Sigmoid colon (tissue), 7 donors: ENCODE measurements around the gene ST6GALNAC3. TPM values are rescaled to one million over a fixed set of nuclear protein-coding genes. Genes with fewer than 3 reads are reported as not detected.
"Not testable (repeated sequence)": the region's sequence is repeated elsewhere in the genome, so short reads cannot be mapped to it uniquely, and the experiment has no call there.

Experiments
- DNase-seq: peaks from one replicate; pipeline ENCODE4 v3.0.0-alpha.2; 2019
- H3K27ac ChIP-seq, 4 donors: fragments of 200-600 bp; sonication (generic); one replicate each; pipeline ENCODE4 v1.5.1; 2016 to 2019; ENCODE audit warnings: mild to moderate bottlenecking in 1 of 4
- H3K27me3 ChIP-seq, 3 donors: fragments of 200-600 bp; sonication (generic); one replicate each; pipeline ENCODE4 v1.5.1; 2019; ENCODE audit warnings: mild to moderate bottlenecking in 1 of 3
- H3K36me3 ChIP-seq, 4 donors: fragments of 200-600 bp; sonication (generic); one replicate each; pipeline ENCODE4 v1.5.1; 2016 to 2019
- H3K4me1 ChIP-seq, 4 donors: fragments of 200-600 bp; sonication (generic); one replicate each; pipeline ENCODE4 v1.5.1; 2017 to 2019
- H3K4me3 ChIP-seq, 4 donors: fragments of 200-600 bp; sonication (generic); one replicate each; pipeline ENCODE4 v1.5.1; 2017 to 2019; ENCODE audit warnings: mild to moderate bottlenecking in 2 of 4, moderate library complexity in 1 of 4
- H3K9me3 ChIP-seq, 4 donors: fragments of 200-600 bp in 3 of 4; sonication (generic) in 3 of 4; one replicate each; pipeline versions ENCODE4 v1.5.1 to v1.6.1; 2013 to 2019
- EP300 ChIP-seq, 4 donors: sonication (generic); formaldehyde crosslinking; IDR thresholded peaks; one replicate each; pipeline ENCODE4 v1.6.1; 2017; ENCODE audit warnings: antibody characterized with exemption in 4 of 4
- POLR2A ChIP-seq, 2 donors: fragments of 450-650 bp; IDR thresholded peaks; one replicate each; pipeline ENCODE4 v1.6.1; 2016; ENCODE audit warnings: antibody characterized with exemption in 2 of 2, mild to moderate bottlenecking in 2 of 2, moderate library complexity in 2 of 2
- POLR2AphosphoS5 ChIP-seq, 4 donors: sonication (generic); formaldehyde crosslinking; IDR thresholded peaks; one replicate each; pipeline ENCODE4 v1.6.1; 2017; ENCODE audit warnings: antibody characterized with exemption in 4 of 4
- WGBS, 2 donors: extraction: QIAGEN DNeasy Blood & Tissue Kit; methylation state at CpG; one replicate each; pipeline ENCODE4 v1.1.7; 2013; 5-methylcytosine and 5-hydroxymethylcytosine counted together
- intact Hi-C: fragments of 100-400 bp; cut with DNase I; formaldehyde crosslinking; loops from one replicate; pipeline ENCODE4 v1.15.1; 2023
- polyA plus RNA-seq, 3 donors: library from polyadenylated mRNA; stranded (reverse); fragments of 200-250 nt; gene quantifications; one replicate each; pipeline ENCODE4 v1.2.3, GENCODE V29; 2013
- total RNA-seq, 4 donors: library from RNA; depleted of rRNA; stranded (reverse); fragments of >200 nt; gene quantifications; one replicate each; pipeline ENCODE4 v1.1.0, GENCODE V29; 2016
- TF ChIP-seq, protein P1 (sequence below), 4 experiments: fragments of 450-650 bp in 3 of 4; fragments of 200-600 bp in 1 of 4; IDR thresholded peaks; one replicate each; pipeline ENCODE4 v1.5.1; 2016 to 2019; ENCODE audit warnings: antibody characterized with exemption in 4 of 4, mild to moderate bottlenecking in 3 of 4, moderate library complexity in 2 of 4
- donor health status: healthy with polysubstance abuse.
- donor health status: Bipolar disorder and iron deficiency.
- donor health status: healthy.

The ST6GALNAC3 gene
- total and polyA plus RNA-seq, 7 donors: 1.6 to 7.5 (median 2.5) TPM

DNA sequence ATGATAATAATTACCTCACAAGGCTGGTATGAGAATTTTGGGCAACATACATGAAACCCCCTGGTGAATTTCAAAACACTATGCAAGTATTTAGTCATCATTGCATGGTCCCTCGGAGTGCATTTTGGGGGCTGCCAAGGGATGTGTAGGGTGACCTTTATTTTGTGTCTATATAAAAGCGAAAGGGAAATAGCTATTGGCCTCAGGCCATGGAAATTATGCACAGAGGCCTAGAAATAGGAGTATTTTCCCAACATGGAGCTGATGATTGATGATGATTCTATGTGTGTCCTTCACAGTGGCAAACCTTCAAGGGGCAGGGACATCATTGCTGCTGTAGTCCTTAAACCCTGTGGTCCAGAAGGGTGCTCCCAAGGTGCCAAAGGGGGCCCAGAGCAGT is 265.5 kb downstream of the ST6GALNAC3 start:
- 82 to 94% methylated on average over 2 of the region's 2 CpGs for WGBS, 2 donors
- Histone ChIP-seq H3K9me3 (no peaks in the 10 kb centered on the region), H3K4me3 (no peak overlapping the region), H3K27me3 (no peaks in the 10 kb centered on the region), H3K4me1 (peaks cover 0 to 12% (median 3%) of the 10 kb centered on the region in 4 donors), H3K36me3 (no peaks in the 10 kb centered on the region), H3K27ac (no peak overlapping the region)
- intact Hi-C loops: no loop called here
- no peak for DNase-seq
- TF ChIP-seq, protein P1, sequence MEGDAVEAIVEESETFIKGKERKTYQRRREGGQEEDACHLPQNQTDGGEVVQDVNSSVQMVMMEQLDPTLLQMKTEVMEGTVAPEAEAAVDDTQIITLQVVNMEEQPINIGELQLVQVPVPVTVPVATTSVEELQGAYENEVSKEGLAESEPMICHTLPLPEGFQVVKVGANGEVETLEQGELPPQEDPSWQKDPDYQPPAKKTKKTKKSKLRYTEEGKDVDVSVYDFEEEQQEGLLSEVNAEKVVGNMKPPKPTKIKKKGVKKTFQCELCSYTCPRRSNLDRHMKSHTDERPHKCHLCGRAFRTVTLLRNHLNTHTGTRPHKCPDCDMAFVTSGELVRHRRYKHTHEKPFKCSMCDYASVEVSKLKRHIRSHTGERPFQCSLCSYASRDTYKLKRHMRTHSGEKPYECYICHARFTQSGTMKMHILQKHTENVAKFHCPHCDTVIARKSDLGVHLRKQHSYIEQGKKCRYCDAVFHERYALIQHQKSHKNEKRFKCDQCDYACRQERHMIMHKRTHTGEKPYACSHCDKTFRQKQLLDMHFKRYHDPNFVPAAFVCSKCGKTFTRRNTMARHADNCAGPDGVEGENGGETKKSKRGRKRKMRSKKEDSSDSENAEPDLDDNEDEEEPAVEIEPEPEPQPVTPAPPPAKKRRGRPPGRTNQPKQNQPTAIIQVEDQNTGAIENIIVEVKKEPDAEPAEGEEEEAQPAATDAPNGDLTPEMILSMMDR (IDR thresholded peaks at IDR 0.05): no peak
- no peak for TF ChIP-seq POLR2AphosphoS5 (IDR thresholded peaks at IDR 0.05)

DNA sequence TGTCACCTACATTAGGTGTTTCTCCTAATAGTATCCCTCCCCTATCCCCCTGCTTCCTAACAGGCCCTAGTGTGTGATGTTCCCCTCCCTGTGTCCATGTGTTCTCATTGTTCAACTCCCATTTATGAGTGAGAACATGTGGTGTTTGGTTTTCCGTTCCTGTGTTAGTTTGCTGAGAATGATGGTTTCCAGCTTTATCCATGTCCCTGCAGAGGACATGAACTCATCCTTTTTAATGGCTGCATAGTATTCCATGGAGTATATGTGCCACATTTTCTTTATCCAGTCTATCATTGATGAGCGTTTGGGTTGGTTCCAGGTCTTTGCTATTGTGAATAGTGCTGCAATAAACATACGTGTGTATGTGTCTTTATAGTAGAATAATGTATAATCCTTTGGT is 267.3 kb downstream of the ST6GALNAC3 start:
- 89 to 95% methylated on average over 3 of the region's 3 CpGs for WGBS, 2 donors
- H3K4me1 ChIP-seq, DNase-seq, H3K4me3 ChIP-seq, intact Hi-C loops, H3K9me3 ChIP-seq, H3K27me3 ChIP-seq, H3K36me3 ChIP-seq, H3K27ac ChIP-seq: not testable (repeated sequence)

DNA sequence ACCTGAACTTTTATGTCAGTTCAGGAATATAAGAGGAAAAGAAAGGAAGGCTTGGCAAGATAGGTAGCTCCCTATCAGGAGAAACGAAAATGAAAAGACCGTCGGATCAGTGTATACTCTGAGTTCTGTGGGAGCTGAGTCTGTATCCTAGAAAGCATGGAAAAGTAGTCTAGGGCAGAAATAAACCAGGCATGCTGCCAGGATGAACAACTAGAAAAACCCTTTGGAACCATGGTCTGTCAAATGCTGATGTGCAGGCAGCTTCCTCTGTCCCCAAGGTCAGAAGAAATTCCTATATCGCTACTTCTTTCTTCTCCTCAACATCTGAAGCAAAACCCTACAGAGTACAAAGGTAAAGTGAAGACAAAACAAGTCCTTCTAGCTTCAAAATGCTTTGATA is 268.8 kb downstream of the ST6GALNAC3 start:
- TF ChIP-seq, protein P1 (IDR thresholded peaks at IDR 0.05): no peak
- TF ChIP-seq EP300 (IDR thresholded peaks at IDR 0.05) (no peak), POLR2A (IDR thresholded peaks at IDR 0.05) (no peak), POLR2AphosphoS5 (IDR thresholded peaks at IDR 0.05) (no peak)
- no peaks in the 10 kb centered on the region for H3K36me3 ChIP-seq
- H3K4me3 ChIP-seq: no peak overlapping the region
- no peak for DNase-seq
- H3K27me3 ChIP-seq: no peaks in the 10 kb centered on the region
- H3K27ac ChIP-seq: no peak overlapping the region
- 83 to 84% methylated on average over 4 of the region's 4 CpGs for WGBS, 2 donors
- H3K9me3 ChIP-seq: no peaks in the 10 kb centered on the region
- intact Hi-C loops: no loop called here
- H3K4me1 ChIP-seq: no peaks in the 10 kb centered on the region

DNA sequence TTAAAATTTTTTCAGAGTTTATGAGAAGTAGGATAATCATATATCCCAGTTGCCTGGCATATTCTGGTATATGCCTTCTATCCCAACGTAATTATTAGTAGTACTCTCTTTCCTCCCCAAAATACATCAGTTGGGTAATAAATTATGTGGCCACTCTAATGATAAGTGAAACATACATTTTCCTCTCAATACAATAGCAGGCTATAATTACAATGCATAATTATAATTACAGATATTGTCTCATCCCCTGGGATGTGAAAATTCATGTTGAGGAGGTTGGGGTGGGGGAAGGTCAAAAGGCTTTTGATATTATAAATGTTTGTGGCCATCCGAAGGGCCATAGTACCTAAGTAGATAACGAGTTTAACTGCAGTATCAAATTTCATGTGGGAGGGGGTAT is 277.1 kb downstream of the ST6GALNAC3 start:
- Histone ChIP-seq H3K36me3 (no peaks in the 10 kb centered on the region), H3K4me3 (no peak overlapping the region), H3K27ac (no peak overlapping the region), H3K9me3 (no peaks in the 10 kb centered on the region), H3K27me3 (no peaks in the 10 kb centered on the region), H3K4me1 (no peaks in the 10 kb centered on the region)
- intact Hi-C loops: no loop called here
- TF ChIP-seq POLR2A (IDR thresholded peaks at IDR 0.05) (no peak), POLR2AphosphoS5 (IDR thresholded peaks at IDR 0.05) (no peak), EP300 (IDR thresholded peaks at IDR 0.05) (no peak)
- TF ChIP-seq, protein P1 (IDR thresholded peaks at IDR 0.05): no peak
- WGBS, 2 donors: 83 to 88% methylated on average over 3 of the region's 3 CpGs
- no peak for DNase-seq

DNA sequence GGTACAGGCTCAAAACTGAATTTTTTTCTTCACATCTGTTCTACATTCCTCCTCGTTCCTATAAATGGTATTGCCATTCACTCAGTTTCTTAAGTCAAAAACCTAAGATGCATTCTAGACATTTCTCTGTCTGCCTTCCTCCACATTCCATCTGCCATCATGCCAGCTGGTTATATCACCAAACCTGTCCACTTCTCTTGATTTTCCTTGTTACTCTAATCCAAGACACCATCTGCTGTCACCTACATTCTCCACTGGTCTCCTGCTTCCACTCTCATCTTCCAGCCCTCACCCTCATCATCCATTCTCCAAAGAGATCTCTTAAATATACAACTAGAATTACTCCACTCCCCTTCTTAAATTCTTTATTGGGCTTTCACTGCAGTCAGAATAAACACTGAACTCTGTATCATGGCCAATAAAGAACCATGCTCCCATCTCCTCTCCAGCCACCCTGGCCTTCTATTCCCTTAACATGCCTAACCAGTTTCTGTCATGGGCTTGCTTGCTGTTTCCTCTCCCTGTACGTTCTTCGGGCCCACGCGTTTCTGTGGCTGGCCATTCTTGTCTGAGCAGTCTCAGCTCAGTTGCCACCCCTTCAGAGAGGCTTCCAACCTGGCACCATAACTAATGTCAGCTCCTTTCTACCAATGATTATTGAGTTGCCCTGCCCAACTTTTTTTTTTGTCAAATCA is 278.3 kb downstream of the ST6GALNAC3 start:
- WGBS, 2 donors: 88 to 94% methylated on average over 5 of the region's 5 CpGs
- H3K9me3 ChIP-seq: no peaks in the 10 kb centered on the region
- no peak overlapping the region for H3K27ac ChIP-seq
- H3K27me3 ChIP-seq: no peaks in the 10 kb centered on the region
- intact Hi-C loops: no loop called here
- no peak for DNase-seq
- H3K4me3 ChIP-seq: no peak overlapping the region
- no peak for TF ChIP-seq EP300 (IDR thresholded peaks at IDR 0.05)
- TF ChIP-seq POLR2A (IDR thresholded peaks at IDR 0.05): no peak
- TF ChIP-seq, protein P1 (IDR thresholded peaks at IDR 0.05): no peak
- TF ChIP-seq POLR2AphosphoS5 (IDR thresholded peaks at IDR 0.05): no peak
- no peaks in the 10 kb centered on the region for H3K4me1 ChIP-seq
- no peaks in the 10 kb centered on the region for H3K36me3 ChIP-seq
